GM12872 (cell line): ENCODE measurements around the gene CCDC33.
A peak's percentile ranks its signal among the peaks of the same experiment; 100 is the strongest.

Source experiments
- TF ChIP-seq, protein P1 (sequence below): IDR thresholded peaks from 3 replicates; pipeline ENCODE4 v1.5.1; 2011; ENCODE audit warnings: low read depth, mild to moderate bottlenecking, low read length, moderate library complexity; ENCODE audit not compliant: insufficient read depth

The CCDC33 gene

DNA sequence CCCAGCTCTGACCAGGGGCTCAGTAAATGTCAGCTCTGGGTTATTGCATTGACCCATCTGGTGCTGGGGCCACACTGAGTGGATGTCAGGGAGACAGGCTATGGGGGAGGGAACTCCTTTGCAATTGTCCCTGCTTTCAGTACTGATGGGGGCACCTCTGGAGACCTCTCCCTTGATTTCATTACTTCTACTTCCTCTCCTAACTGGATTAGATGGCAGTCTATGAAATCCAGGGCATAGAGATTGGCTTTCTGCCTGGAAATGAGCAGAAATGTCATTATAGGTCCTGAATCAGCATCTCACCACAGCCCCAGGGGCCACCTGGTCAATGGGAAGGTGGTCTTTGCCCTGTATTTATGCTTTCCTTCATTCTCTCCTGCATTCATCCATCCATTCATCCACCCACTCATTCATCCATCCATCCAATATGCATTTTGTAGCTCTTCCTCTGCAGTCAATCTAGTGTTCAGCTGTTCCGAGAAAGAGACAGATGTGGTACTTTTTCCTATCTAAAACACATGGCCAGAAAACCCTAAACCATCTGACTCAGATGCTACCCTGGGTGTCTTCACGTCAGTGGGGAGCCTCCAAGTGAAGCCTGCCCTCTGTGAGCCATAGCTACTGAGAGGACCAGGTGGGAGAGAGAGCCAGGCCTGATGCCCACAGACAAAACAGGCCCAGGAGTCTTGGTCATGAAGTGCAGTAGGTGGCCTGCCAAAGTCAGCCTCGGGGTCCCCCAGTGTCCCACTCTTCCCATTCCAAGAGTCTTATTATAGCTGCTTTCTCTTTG, 57.1 kb downstream of the CCDC33 start:
- TF ChIP-seq, protein P1, sequence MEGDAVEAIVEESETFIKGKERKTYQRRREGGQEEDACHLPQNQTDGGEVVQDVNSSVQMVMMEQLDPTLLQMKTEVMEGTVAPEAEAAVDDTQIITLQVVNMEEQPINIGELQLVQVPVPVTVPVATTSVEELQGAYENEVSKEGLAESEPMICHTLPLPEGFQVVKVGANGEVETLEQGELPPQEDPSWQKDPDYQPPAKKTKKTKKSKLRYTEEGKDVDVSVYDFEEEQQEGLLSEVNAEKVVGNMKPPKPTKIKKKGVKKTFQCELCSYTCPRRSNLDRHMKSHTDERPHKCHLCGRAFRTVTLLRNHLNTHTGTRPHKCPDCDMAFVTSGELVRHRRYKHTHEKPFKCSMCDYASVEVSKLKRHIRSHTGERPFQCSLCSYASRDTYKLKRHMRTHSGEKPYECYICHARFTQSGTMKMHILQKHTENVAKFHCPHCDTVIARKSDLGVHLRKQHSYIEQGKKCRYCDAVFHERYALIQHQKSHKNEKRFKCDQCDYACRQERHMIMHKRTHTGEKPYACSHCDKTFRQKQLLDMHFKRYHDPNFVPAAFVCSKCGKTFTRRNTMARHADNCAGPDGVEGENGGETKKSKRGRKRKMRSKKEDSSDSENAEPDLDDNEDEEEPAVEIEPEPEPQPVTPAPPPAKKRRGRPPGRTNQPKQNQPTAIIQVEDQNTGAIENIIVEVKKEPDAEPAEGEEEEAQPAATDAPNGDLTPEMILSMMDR = no peak

DNA sequence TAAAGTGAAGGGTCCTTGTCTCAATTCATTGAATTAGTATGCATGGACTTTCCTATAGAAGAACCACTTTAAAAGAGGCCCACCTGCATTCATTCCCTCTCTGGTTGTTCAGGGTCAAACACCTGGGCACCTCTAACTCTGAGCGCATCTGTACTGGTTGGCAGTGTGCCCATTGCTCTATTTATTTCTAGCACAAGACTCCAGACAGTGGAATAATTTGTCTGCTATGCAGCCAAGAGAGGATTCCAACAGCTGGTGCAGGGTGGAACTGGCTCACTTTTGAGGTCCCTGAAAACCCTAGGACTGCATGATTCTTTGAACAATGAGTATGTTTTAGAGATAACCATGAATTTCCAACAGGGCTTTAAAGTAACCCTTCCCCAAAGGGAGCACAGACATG, 57.9 kb downstream of the CCDC33 start:
- TF ChIP-seq, protein P1 = no peak

DNA sequence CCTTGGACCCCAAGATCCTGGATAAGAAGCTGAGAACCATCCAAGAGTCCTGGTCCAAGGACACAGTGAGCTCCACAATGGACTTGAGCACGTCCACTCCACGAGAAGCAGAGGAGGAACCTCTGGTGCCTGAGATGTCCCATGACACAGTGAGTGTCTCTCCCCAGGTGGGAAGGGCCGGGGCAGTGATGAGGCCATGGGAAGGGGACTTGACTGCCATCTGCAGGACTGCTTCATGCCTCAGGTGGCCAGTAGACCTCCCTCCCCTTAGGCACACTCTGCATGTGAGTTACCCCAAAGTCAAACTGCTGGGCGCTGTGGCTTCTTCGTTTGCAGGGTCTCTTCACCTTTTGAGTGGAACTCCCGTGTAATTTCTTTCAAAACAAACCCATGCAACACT, 59.7 kb downstream of the CCDC33 start:
- TF ChIP-seq, protein P1 = peak; percentile 13; the same call in 1 of the 3 replicates

DNA sequence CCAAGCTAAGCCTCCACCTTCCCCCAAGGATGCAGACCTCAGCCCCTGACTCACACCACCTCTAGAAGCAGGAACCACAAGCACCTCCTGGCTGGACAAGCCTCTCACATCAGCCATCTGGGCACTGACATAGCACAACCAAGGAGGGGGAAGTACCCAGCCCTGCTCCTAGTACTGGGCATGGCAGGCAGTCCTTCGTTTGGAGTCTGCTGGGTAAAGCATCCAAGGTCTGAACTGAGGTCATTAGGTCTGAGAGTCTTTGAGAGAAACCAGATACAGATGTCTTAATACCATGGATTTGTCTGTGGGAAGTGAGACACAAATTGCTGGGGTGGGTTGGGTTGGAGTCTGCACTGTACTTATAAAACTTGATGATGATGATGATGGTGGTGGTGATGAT, 61.8 kb downstream of the CCDC33 start:
- TF ChIP-seq, protein P1 = no peak

DNA sequence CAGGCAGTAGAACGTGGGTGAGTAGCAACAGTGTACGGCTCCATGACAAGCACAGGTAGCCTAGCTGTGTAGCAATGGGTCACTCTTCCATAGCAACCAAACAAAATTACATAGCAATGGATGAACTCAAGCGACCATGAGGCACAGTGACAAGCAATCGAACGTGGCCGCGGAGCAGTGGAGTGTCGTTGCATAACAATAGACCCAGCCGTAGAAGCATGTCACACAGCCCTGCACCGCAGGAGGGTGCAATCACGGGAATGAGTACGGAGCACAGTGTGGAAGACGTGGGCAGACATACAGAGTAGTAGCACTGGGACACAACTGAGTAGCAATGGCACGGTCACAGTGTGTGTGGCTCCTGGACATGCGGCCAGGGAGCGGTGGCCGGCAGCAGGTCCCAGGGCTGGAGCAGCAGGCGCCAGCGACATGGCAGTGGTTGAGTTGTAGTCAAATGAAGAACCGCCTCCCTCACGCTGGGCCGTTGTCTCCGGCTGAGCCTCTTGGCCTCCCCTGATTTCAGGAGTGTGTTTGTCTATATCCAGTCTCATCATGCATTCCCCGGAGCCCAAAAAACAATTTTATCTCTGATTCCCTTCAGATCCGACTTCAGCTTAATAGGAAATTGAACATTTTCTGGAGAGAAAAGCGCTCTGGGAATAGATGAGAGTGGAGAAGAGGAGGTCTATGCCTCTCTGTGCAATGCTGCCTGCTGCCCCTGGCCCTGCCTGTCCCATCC, 64.1 kb downstream of the CCDC33 start:
- TF ChIP-seq, protein P1 = no peak

DNA sequence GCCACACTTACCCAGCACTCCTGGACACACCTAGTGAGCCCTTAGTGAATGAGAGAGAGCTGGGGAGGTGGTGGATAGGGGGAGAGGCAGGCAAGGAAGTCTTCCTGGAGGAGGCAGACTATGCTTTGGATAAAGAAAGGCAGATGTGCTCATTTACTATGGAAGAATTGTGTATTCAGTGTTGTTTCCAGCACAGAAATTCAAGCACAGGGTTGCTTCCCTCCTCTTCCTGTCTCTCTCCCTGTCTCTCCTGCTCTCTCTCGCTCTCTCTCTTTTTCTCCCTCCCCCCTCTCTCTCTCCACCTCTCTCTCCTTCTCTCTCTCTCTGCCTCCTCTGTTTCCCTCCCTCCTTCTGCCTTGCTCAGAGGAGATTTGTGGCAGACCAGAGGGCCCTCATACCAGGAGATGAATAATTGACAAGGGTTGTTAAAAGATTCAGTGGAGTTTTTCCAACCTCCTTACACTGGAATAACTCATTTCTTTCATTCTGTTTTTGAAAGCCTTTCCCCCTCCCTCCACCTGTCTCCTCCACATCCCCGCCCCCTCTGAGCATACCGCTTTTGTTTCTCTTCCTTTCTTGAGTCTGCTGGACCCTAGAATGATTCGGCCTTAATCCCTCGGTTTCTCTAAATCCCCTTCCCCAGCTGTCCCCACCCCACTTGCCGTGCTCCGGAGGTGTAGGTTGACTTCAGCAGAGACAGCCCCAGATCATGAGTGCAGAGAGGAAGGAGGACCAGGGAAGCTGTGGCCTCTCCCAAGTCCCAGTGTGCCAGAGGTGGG, 65.6 kb downstream of the CCDC33 start:
- TF ChIP-seq, protein P1 = no peak

DNA sequence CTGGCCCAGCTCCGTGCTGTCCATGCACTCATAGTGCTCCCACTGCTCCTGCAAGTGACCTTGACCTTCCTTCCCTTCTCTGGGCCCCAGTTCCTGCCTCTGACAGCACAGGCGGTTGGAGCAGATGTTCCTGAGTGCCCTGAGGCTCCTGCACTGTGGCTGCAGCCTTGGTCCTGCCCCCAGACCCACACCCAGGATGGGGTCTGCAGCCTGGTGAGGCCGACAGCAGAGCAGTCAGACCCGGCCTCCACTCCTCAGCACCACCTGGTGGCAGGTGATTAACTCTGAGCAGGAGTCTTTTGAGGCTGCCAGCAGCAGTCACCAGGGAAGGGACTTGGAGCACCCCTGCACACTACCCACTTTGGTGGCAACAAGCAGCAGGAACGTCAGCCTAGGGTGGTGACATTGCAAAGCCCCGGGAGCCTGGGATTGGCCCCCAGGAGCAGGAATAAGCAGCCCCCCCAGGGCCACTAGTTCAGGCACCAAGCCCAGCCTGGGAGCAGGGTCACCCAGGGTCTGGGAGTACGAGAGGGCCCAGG, 66.8 kb downstream of the CCDC33 start:
- TF ChIP-seq, protein P1 = peak; percentile 78
